Motor neuron (in vitro differentiated cells): ENCODE measurements around the gene TXNRD1. TPM values are rescaled to one million over a fixed set of nuclear protein-coding genes. Genes with fewer than 3 reads are reported as not detected.

ENCODE experiments used
- ATAC-seq, 8 experiments: fragments of 200-7000 bp; cut with Tn5 transposase; replicated peaks in 6 of 8; 2 replicates each; pipeline ENCODE4 v1.8.0; 2021; ENCODE audit warnings: mild to moderate bottlenecking in 8 of 8, moderate library complexity in 8 of 8
- H3K27ac ChIP-seq, 2 donors: fragments of 250-450 bp; sonication (Bioruptor Pico); 2 replicates each; pipeline ENCODE4 v1.9.0; 2021; ENCODE audit warnings: antibody characterized with exemption in 2 of 2, mild to moderate bottlenecking in 2 of 2, moderate library complexity in 1 of 2
- H3K4me1 ChIP-seq, 2 donors: fragments of 250-450 bp; sonication (Bioruptor Pico); replicated peaks in 1 of 2; 2 replicates each; pipeline ENCODE4 v1.6.1; 2021; ENCODE audit warnings: antibody characterized with exemption in 2 of 2, mild to moderate bottlenecking in 2 of 2, moderate library complexity in 1 of 2
- H3K4me3 ChIP-seq, 5 donors: fragments of 250-450 bp; sonication (Bioruptor Pico); 2 replicates each; pipeline ENCODE4 v1.9.0; 2021; ENCODE audit warnings: antibody characterized with exemption in 5 of 5, mild to moderate bottlenecking in 5 of 5, moderate library complexity in 4 of 5
- WGBS, 10 experiments: fragments of 450-650 bp; shearing (Covaris generic); methylation state at CpG; one replicate each; pipeline ENCODE4 v1.0.0; 2022; 5-methylcytosine and 5-hydroxymethylcytosine counted together
- in situ Hi-C, 9 experiments: fragments of 400-800 bp; cut with MboI; loops; one replicate each; pipeline ENCODE4 v1.15.0; 2021; ENCODE audit warnings: low sequenced_read_pairs in 9 of 9, low pct_unique_long_range_greater_than_20kb in 2 of 9; ENCODE audit not compliant: unreplicated experiment in 9 of 9
- total RNA-seq, 8 experiments: library from RNA; unstranded; fragments of 300-600 nt; gene quantifications; 2 replicates each; pipeline versions ENCODE4 v1.2.3 to v1.2.4, GENCODE V29; 2022

The TXNRD1 gene
- total RNA-seq, 8 experiments from 2014 or later, result 42.8 to 219 (median 87.5) TPM

- ATAC-seq, result peak in 4 of 8 experiments; percentile 18 to 63 (median 32)
- H3K4me3 ChIP-seq, result no peak overlapping the region
- H3K27ac ChIP-seq, result no peak overlapping the region
- 67 to 100% (median 95%) methylated on average over 1 to 4 of the region's 5 CpGs; no CpG with 5 or more reads in 2 of the 10 experiments for whole genome bisulfite sequencing, 10 experiments
- H3K4me1 ChIP-seq, result no peaks in the 10 kb centered on the region
- in situ Hi-C loops, result loop anchor here in 3 of 9 experiments (25.0 kb wide), 4 partner anchors 146 to 704 kb away; partner anchors contain the start of gene TXNRD1 (in 1 of the 3)
Measured at GRCh38 chr12:104358353-104359003, 142.9 kb downstream of the TXNRD1 start.

- H3K4me1 ChIP-seq, result no peaks in the 10 kb centered on the region
- no peak for ATAC-seq
- in situ Hi-C loops, result loop anchor here in 3 of 9 experiments (25.0 kb wide), 4 partner anchors 147 to 703 kb away; partner anchors contain the start of gene TXNRD1 (in 1 of the 3)
- no peak overlapping the region for H3K4me3 ChIP-seq
- WGBS, 10 experiments, result 82 to 100% (median 89%) methylated on average over 3 to 7 of the region's 10 CpGs; no CpG with 5 or more reads in 4 of the 10 experiments
- H3K27ac ChIP-seq, result no peak overlapping the region
Measured at GRCh38 chr12:104359216-104359615, 143.6 kb downstream of the TXNRD1 start.

DNA sequence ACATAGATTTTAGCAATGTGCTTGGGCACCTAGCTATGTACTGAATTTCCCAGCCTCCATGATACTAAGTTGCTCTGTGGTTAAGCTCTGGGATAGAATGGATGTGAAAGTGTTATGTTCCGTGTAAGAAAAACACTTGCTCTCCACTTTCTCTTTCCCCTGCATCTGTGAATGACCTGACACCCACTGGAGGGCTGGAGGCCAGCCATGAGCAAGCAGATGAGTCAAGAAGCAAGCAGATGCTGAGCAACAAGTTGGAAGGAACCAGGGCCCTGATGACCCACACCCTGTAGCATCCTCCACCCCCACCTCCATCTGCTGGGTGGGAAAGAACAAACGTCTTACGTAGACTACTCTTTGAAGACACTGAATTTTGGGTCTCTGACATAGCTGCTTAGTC is 144.6 kb downstream of the TXNRD1 start:
- no peak for ATAC-seq
- H3K27ac ChIP-seq, result no peak overlapping the region
- no peaks in the 10 kb centered on the region for H3K4me1 ChIP-seq
- no peak overlapping the region for H3K4me3 ChIP-seq
- WGBS, 10 experiments, result 89 to 100% (median 96%) methylated on average over 1 to 3 of the region's 3 CpGs; no CpG with 5 or more reads in 5 of the 10 experiments
- in situ Hi-C loops, result loop anchor here in 3 of 9 experiments (25.0 kb wide), 4 partner anchors 148 to 702 kb away; partner anchors contain the start of gene TXNRD1 (in 1 of the 3)

DNA sequence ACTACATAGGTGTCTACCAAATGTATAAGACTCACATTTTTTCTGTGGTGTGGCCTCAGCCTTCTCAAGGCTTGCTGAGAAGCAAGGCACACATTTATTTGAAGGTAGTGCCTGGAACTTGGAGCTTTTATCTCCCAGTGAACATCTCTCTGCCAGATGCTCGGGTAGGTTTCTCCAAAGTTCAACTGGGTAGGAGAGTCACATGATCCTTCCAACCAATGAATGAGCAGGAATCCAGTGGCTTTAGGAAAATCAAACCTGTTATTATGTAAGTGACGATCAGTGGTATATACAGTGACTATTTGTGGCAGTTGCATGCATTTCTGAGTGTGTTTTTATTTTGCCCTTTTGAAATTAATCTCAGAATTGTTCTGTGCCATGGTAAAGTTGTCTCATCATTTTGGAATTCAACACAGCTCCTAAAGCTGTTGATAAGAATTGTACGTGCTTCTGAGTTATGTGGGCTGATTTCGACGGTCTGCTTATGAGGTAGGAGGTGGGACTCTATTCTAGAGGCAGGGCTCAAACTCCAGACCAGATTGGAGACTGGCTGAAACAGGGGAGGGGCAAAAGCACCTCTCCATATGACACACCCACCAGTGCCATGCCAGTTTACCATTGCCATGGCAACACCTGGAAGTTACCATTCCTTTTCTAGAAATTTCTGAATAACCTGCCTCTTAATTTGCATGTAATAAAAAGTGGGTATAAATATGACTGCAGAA is 145.6 kb downstream of the TXNRD1 start:
- in situ Hi-C loops, result loop anchor here in 3 of 9 experiments (25.0 kb wide), 4 partner anchors 149 to 701 kb away; partner anchors contain the start of gene TXNRD1 (in 1 of the 3)
- WGBS, 10 experiments, result 60 to 100% (median 86%) methylated on average over 1 to 5 of the region's 5 CpGs; no CpG with 5 or more reads in 1 of the 10 experiments
- Histone ChIP-seq H3K4me1 (no peaks in the 10 kb centered on the region), H3K4me3 (no peak overlapping the region), H3K27ac (no peak overlapping the region)
- peak in 3 of 8 experiments; percentile 13 to 67 (median 25) for ATAC-seq

GRCh38 chr12:104365921-104366410 is 150.4 kb downstream of the TXNRD1 start:
- Histone ChIP-seq H3K27ac (no peak overlapping the region), H3K4me3 (no peak overlapping the region), H3K4me1 (no peaks in the 10 kb centered on the region)
- in situ Hi-C loops, result loop anchor here in 3 of 9 experiments (25.0 kb wide), 4 partner anchors 154 to 696 kb away; partner anchors contain the start of gene TXNRD1 (in 1 of the 3)
- 95 to 100% (median 100%) methylated on average over 1 to 4 of the region's 5 CpGs; no CpG with 5 or more reads in 6 of the 10 experiments for WGBS, 10 experiments
- no peak for ATAC-seq

DNA sequence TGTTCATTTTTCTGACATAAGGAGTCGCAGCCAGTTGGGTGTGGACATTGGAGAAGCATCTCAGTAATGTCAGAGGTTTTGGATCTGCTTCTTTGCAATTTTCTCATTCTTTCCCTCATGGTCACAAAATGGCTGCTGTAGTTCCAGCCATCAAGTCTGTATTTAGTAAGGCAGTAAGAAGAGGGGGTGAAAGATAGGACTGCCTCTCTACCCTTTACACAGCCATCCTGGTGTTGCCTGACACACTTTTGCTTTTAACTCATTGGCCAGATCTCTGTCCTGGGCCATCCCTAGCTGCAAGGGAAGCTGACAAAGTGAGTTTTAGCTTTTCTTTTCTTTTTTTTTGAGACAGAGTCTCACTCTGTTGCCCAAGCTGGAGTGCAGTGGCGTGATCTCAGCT is 154.1 kb downstream of the TXNRD1 start:
- in situ Hi-C loops, result loop anchor here in 3 of 9 experiments (25.0 kb wide), 4 partner anchors 157 to 693 kb away; partner anchors contain the start of gene TXNRD1 (in 1 of the 3)
- 80 to 100% (median 100%) methylated on average over 1 to 2 of the region's 2 CpGs; no CpG with 5 or more reads in 1 of the 10 experiments for WGBS, 10 experiments
- H3K4me3 ChIP-seq, result no peak overlapping the region
- no peak overlapping the region for H3K27ac ChIP-seq
- no peaks in the 10 kb centered on the region for H3K4me1 ChIP-seq
- ATAC-seq, result no peak

- H3K4me1 ChIP-seq, result no peaks in the 10 kb centered on the region
- 28 to 87% (median 70%) methylated on average over 2 to 13 of the region's 15 CpGs for WGBS, 10 experiments
- H3K27ac ChIP-seq, result no peak overlapping the region
- peak in 1 of 8 experiments; percentile 57 for ATAC-seq
- no peak overlapping the region for H3K4me3 ChIP-seq
- in situ Hi-C loops, result loop anchor here in 3 of 9 experiments (25.0 kb wide), 4 partner anchors 159 to 691 kb away; partner anchors contain the start of gene TXNRD1 (in 1 of the 3)
Measured at GRCh38 chr12:104371043-104371870, 155.7 kb downstream of the TXNRD1 start.

DNA sequence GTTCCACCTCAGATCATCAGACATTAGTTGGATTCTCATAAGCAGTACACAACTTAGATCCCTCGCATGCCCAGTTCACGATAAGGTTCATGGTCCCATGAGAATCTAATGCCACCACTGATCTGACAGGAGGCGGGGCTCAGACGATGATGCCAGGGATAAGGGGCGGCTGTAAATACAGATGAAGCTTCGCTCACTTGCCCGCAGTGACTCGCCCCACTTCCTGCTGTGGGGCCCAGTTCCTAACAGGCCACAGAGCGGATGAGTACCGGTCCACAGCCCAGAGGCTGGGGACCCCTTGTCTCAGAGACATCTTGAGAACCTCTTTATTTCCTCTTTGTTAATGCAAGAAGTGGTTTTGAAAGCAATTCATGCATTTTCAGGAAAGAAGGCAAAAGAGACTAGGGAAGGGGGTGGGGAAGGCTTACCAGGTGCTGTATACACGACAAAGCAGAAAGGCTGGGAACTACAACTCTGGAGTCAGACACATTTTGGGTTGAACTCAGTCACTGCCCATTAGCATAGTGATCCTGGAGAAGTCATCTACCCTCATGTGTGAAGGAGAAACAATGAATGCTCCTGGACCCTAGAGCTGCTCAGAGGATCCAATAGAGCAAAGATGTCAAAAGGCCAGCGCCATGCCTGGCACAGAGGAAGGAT is 156.6 kb downstream of the TXNRD1 start:
- Histone ChIP-seq H3K4me3 (no peak overlapping the region), H3K4me1 (no peaks in the 10 kb centered on the region), H3K27ac (no peak overlapping the region)
- 84 to 100% (median 91%) methylated on average over 3 to 11 of the region's 12 CpGs; no CpG with 5 or more reads in 6 of the 10 experiments for WGBS, 10 experiments
- in situ Hi-C loops, result loop anchor here in 3 of 9 experiments (25.0 kb wide), 4 partner anchors 160 to 690 kb away; partner anchors contain the start of gene TXNRD1 (in 1 of the 3)
- ATAC-seq, result no peak

- in situ Hi-C loops, result loop anchor here in 3 of 9 experiments (25.0 kb wide), 4 partner anchors 161 to 689 kb away; partner anchors contain the start of gene TXNRD1 (in 1 of the 3)
- no peaks in the 10 kb centered on the region for H3K4me1 ChIP-seq
- H3K4me3 ChIP-seq, result no peak overlapping the region
- ATAC-seq, result no peak
- no peak overlapping the region for H3K27ac ChIP-seq
- 83 to 100% (median 100%) methylated on average over 1 to 3 of the region's 10 CpGs; no CpG with 5 or more reads in 5 of the 10 experiments for WGBS, 10 experiments
Measured at GRCh38 chr12:104372721-104373335, 157.2 kb downstream of the TXNRD1 start.

DNA sequence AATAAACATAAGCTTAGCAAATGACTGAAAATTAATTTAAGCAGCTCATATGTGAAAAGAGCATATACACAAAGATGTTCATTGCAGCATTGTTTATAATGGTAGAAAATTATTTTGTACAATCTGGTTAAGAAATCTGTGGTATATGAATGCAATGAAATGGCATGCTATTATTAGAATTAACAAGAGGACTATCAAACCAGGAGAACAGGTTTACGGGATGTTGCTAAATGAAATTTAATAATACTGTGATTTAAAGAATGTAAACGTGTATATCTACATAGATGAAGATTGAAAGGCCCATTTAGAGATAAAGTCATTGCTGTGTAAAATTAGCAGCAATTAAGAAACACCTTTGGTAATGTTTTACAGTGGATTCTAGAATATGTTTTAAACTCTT is 158.5 kb downstream of the TXNRD1 start:
- no peak for ATAC-seq
- WGBS, 10 experiments, result 81 to 100% (median 90%) methylated on average over 1 to 2 of the region's 2 CpGs
- no peak overlapping the region for H3K27ac ChIP-seq
- in situ Hi-C loops, result loop anchor here in 3 of 9 experiments (25.0 kb wide), 4 partner anchors 162 to 688 kb away; partner anchors contain the start of gene TXNRD1 (in 1 of the 3)
- no peak overlapping the region for H3K4me3 ChIP-seq
- no peaks in the 10 kb centered on the region for H3K4me1 ChIP-seq

- in situ Hi-C loops, result loop anchor here in 3 of 9 experiments (25.0 kb wide), 5 partner anchors 163 to 687 kb away; partner anchors contain the start of gene TXNRD1 (in 1 of the 3)
- Histone ChIP-seq H3K4me3 (no peak overlapping the region), H3K4me1 (no peaks in the 10 kb centered on the region), H3K27ac (no peak overlapping the region)
- 50 to 100% (median 78%) methylated on average over 1 to 2 of the region's 6 CpGs; no CpG with 5 or more reads in 6 of the 10 experiments for WGBS, 10 experiments
- no peak for ATAC-seq
Measured at GRCh38 chr12:104374806-104375205, 159.2 kb downstream of the TXNRD1 start.
